ENCODE measurements around the gene MRPS18A.
A peak's percentile ranks its signal among the peaks of the same experiment; 100 is the strongest.
"Not testable (repeated sequence)": the region's sequence is repeated elsewhere in the genome, so short reads cannot be mapped to it uniquely, and the experiment has no call there.

MRPS18A gene

GRCh38 chr6:43703512-43704429 is 16.2 kb upstream of the MRPS18A start:
- Histone ChIP-seq H3K4me3 (ENCODE audit: low read depth, low read length) (no peak overlapping the region), H3K79me2 (ENCODE audit: control insufficient read depth, insufficient read depth, low read length, poor library complexity) (no peaks in the 10 kb centered on the region), H3K9me3 (ENCODE audit: insufficient read depth, low read depth, low read length) (no peaks in the 10 kb centered on the region), H3K27ac (ENCODE audit: low read depth, low read length) (no peak overlapping the region), H2BK12ac (ENCODE audit: low read length) (no peak overlapping the region), H3K14ac (ENCODE audit: low read length) (no peak overlapping the region), H4K8ac (ENCODE audit: low read depth, low read length) (no peak overlapping the region), H3K18ac (ENCODE audit: low read length) (no peak overlapping the region), H3K27me3 (ENCODE audit: insufficient read depth, low read length) (no peaks in the 10 kb centered on the region), H2AK5ac (ENCODE audit: low read length) (no peak overlapping the region), H3K4me2 (ENCODE audit: low read length) (no peak overlapping the region), H2BK120ac (ENCODE audit: insufficient read depth, low read length, poor library complexity) (no peak overlapping the region), H3K4me1 (ENCODE audit: control insufficient read depth in 1 of 2, insufficient read depth in 2 of 2, low read length in 2 of 2) (peaks cover 11% of the 10 kb centered on the region in 2 experiments), H3K4ac (ENCODE audit: low read depth, low read length) (no peak overlapping the region), H3K9ac (ENCODE audit: low read length) (no peak overlapping the region), H4K12ac (ENCODE audit: low read depth, low read length) (no peak overlapping the region), H3K36me3 (ENCODE audit: control insufficient read depth in 1 of 2, insufficient read depth in 2 of 2, low read length in 2 of 2) (no peaks in the 10 kb centered on the region), H3K79me1 (ENCODE audit: low read length) (no peaks in the 10 kb centered on the region), H3K23ac (ENCODE audit: low read length) (no peak overlapping the region), H4K91ac (ENCODE audit: low read depth, low read length) (no peak overlapping the region), H2AFZ (ENCODE audit: insufficient read depth, low read length, poor library complexity) (no peak overlapping the region), H2BK5ac (ENCODE audit: low read depth, low read length, poor library complexity) (no peak overlapping the region)
- no peak for DNase-seq
- WGBS (ENCODE audit: extremely low coverage, insufficient coverage, insufficient read length) = no CpG with 5 or more reads among the region's 8 CpGs

GRCh38 chr6:43702534-43703440 is 15.2 kb upstream of the MRPS18A start:
- Histone ChIP-seq H3K4me2 (ENCODE audit: low read length) (peak overlapping the region; percentile 34), H2AFZ (ENCODE audit: insufficient read depth, low read length, poor library complexity) (no peak overlapping the region)
- WGBS (ENCODE audit: extremely low coverage, insufficient coverage, insufficient read length) = no CpG with 5 or more reads among the region's 15 CpGs

GRCh38 chr6:43702171-43702533 is 14.6 kb upstream of the MRPS18A start:
- Histone ChIP-seq H3K79me2 (ENCODE audit: control insufficient read depth, insufficient read depth, low read length, poor library complexity) (no peaks in the 10 kb centered on the region), H3K4ac (ENCODE audit: low read depth, low read length) (no peak overlapping the region), H2BK5ac (ENCODE audit: low read depth, low read length, poor library complexity) (no peak overlapping the region), H2BK120ac (ENCODE audit: insufficient read depth, low read length, poor library complexity) (no peak overlapping the region), H3K4me1 (ENCODE audit: control insufficient read depth in 1 of 2, insufficient read depth in 2 of 2, low read length in 2 of 2) (peaks cover 11 to 12% of the 10 kb centered on the region in 2 experiments), H3K9ac (ENCODE audit: low read length) (no peak overlapping the region), H2AFZ (ENCODE audit: insufficient read depth, low read length, poor library complexity) (no peak overlapping the region), H4K8ac (ENCODE audit: low read depth, low read length) (no peak overlapping the region), H3K4me2 (ENCODE audit: low read length) (peak overlapping the region; percentile 34), H3K23ac (ENCODE audit: low read length) (peak overlapping the region; percentile 19), H3K36me3 (ENCODE audit: control insufficient read depth in 1 of 2, insufficient read depth in 2 of 2, low read length in 2 of 2) (no peaks in the 10 kb centered on the region), H3K4me3 (ENCODE audit: low read depth, low read length) (no peak overlapping the region), H2BK12ac (ENCODE audit: low read length) (no peak overlapping the region), H3K18ac (ENCODE audit: low read length) (no peak overlapping the region), H3K14ac (ENCODE audit: low read length) (no peak overlapping the region), H4K12ac (ENCODE audit: low read depth, low read length) (no peak overlapping the region), H3K27ac (ENCODE audit: low read depth, low read length) (no peak overlapping the region), H3K79me1 (ENCODE audit: low read length) (no peaks in the 10 kb centered on the region), H2AK5ac (ENCODE audit: low read length) (no peak overlapping the region), H4K91ac (ENCODE audit: low read depth, low read length) (no peak overlapping the region), H3K27me3 (ENCODE audit: insufficient read depth, low read length) (no peaks in the 10 kb centered on the region), H3K9me3 (ENCODE audit: insufficient read depth, low read depth, low read length) (no peaks in the 10 kb centered on the region)
- no CpG with 5 or more reads among the region's 2 CpGs for WGBS (ENCODE audit: extremely low coverage, insufficient coverage, insufficient read length)
- no peak for DNase-seq

More at GRCh38 chr6:43702534-43703440, 15.2 kb upstream of the MRPS18A start:
- Histone ChIP-seq H3K18ac (ENCODE audit: low read length) (no peak overlapping the region), H4K12ac (ENCODE audit: low read depth, low read length) (no peak overlapping the region), H4K91ac (ENCODE audit: low read depth, low read length) (no peak overlapping the region), H3K4ac (ENCODE audit: low read depth, low read length) (no peak overlapping the region), H3K79me2 (ENCODE audit: control insufficient read depth, insufficient read depth, low read length, poor library complexity) (no peaks in the 10 kb centered on the region), H3K36me3 (ENCODE audit: control insufficient read depth in 1 of 2, insufficient read depth in 2 of 2, low read length in 2 of 2) (no peaks in the 10 kb centered on the region), H2BK120ac (ENCODE audit: insufficient read depth, low read length, poor library complexity) (no peak overlapping the region), H2AK5ac (ENCODE audit: low read length) (no peak overlapping the region), H3K9ac (ENCODE audit: low read length) (no peak overlapping the region), H3K79me1 (ENCODE audit: low read length) (no peaks in the 10 kb centered on the region), H3K23ac (ENCODE audit: low read length) (no peak overlapping the region), H3K27me3 (ENCODE audit: insufficient read depth, low read length) (no peaks in the 10 kb centered on the region), H4K8ac (ENCODE audit: low read depth, low read length) (peak overlapping the region; percentile 34), H3K9me3 (ENCODE audit: insufficient read depth, low read depth, low read length) (no peaks in the 10 kb centered on the region), H3K4me1 (ENCODE audit: control insufficient read depth in 1 of 2, insufficient read depth in 2 of 2, low read length in 2 of 2) (peaks cover 11 to 12% of the 10 kb centered on the region in 2 experiments), H3K27ac (ENCODE audit: low read depth, low read length) (no peak overlapping the region), H3K14ac (ENCODE audit: low read length) (no peak overlapping the region), H2BK12ac (ENCODE audit: low read length) (no peak overlapping the region), H2BK5ac (ENCODE audit: low read depth, low read length, poor library complexity) (no peak overlapping the region), H3K4me3 (ENCODE audit: low read depth, low read length) (peak overlapping the region; percentile 38)
- peak; percentile 83 to 85 for DNase-seq

GRCh38 chr6:43700939-43701560 is 13.5 kb upstream of the MRPS18A start:
- not testable (repeated sequence) for H3K27ac ChIP-seq (ENCODE audit: low read depth, low read length); H3K9me3 ChIP-seq (ENCODE audit: insufficient read depth, low read depth, low read length); H4K8ac ChIP-seq (ENCODE audit: low read depth, low read length); H3K4ac ChIP-seq (ENCODE audit: low read depth, low read length); H2BK5ac ChIP-seq (ENCODE audit: low read depth, low read length, poor library complexity); H2AK5ac ChIP-seq (ENCODE audit: low read length); DNase-seq; H3K79me2 ChIP-seq (ENCODE audit: control insufficient read depth, insufficient read depth, low read length, poor library complexity); H2BK120ac ChIP-seq (ENCODE audit: insufficient read depth, low read length, poor library complexity); H2AFZ ChIP-seq (ENCODE audit: insufficient read depth, low read length, poor library complexity); H3K18ac ChIP-seq (ENCODE audit: low read length); H4K91ac ChIP-seq (ENCODE audit: low read depth, low read length); H3K9ac ChIP-seq (ENCODE audit: low read length); H2BK12ac ChIP-seq (ENCODE audit: low read length); H3K23ac ChIP-seq (ENCODE audit: low read length); H3K27me3 ChIP-seq (ENCODE audit: insufficient read depth, low read length); H3K14ac ChIP-seq (ENCODE audit: low read length); H4K12ac ChIP-seq (ENCODE audit: low read depth, low read length); H3K36me3 ChIP-seq (ENCODE audit: control insufficient read depth in 1 of 2, insufficient read depth in 2 of 2, low read length in 2 of 2); H3K4me3 ChIP-seq (ENCODE audit: low read depth, low read length); H3K79me1 ChIP-seq (ENCODE audit: low read length); H3K4me2 ChIP-seq (ENCODE audit: low read length)
- peaks cover 11 to 12% of the 10 kb centered on the region in 2 experiments for H3K4me1 ChIP-seq (ENCODE audit: control insufficient read depth in 1 of 2, insufficient read depth in 2 of 2, low read length in 2 of 2)
- WGBS (ENCODE audit: extremely low coverage, insufficient coverage, insufficient read length) = no CpG with 5 or more reads among the region's 10 CpGs

All from trophoblast cell (in vitro differentiated cells and primary cell).